Measurements from ENCODE around the gene TTC7B. TPM values are rescaled to one million over a fixed set of nuclear protein-coding genes. Genes with fewer than 3 reads are reported as not detected.

The TTC7B gene
- polyA plus RNA-seq, 1 donor (not counting 4 experiments of a cell fraction or from before 2014, with no cell fraction given) = 21.4 TPM

GRCh38 chr14:90816681-90817436 lies 629 bp upstream of the TTC7B start:
- TF ChIP-seq EZH2 (IDR thresholded peaks at IDR 0.05; ENCODE audit: low read length) = no peak
- TF ChIP-seq CTCF (optimal IDR thresholded peaks at IDR 0.05 in 1 of 3, IDR thresholded peaks at IDR 0.05 in 1 of 3, conservative IDR thresholded peaks at IDR 0.05 in 1 of 3; ENCODE audit: extremely low read depth in 1 of 3, insufficient read depth in 2 of 3, low read length in 3 of 3) = no peak
- FAIRE-seq (no peak), DNase-seq (ENCODE audit: low read depth, low spot score) (no peak)
- H4K20me1 ChIP-seq (ENCODE audit: control insufficient read depth, extremely low read depth, insufficient read depth, low read length) = no peaks in the 10 kb centered on the region
- H3K4me2 ChIP-seq (ENCODE audit: control insufficient read depth, extremely low read depth, insufficient read depth, low read depth, low read length) = no peak overlapping the region
- dilution Hi-C loops (cut with MboI; ENCODE audit: extremely low pct_ligation_motif_present, low sequenced_read_pairs) = no loop called here
- H2AFZ ChIP-seq (ENCODE audit: control insufficient read depth, low read length) = no peak overlapping the region
- H3K79me2 ChIP-seq (ENCODE audit: control insufficient read depth, insufficient read depth, low read length) = peaks cover 27% of the 10 kb centered on the region
- H3K27ac ChIP-seq (ENCODE audit: control insufficient read depth, insufficient read depth, low read length) = no peak overlapping the region
- no peaks in the 10 kb centered on the region for H3K9me3 ChIP-seq (ENCODE audit: control insufficient read depth, low read depth, low read length)
- no peaks in the 10 kb centered on the region for H3K9me1 ChIP-seq (ENCODE audit: control insufficient read depth, extremely low read depth, insufficient read depth, low read length)
- no peaks in the 10 kb centered on the region for H3K36me3 ChIP-seq (ENCODE audit: control insufficient read depth in 2 of 2, extremely low read depth in 1 of 2, insufficient read depth in 2 of 2, low read length in 2 of 2)
- no peaks in the 10 kb centered on the region for H3K27me3 ChIP-seq (ENCODE audit: control insufficient read depth, extremely low read depth, insufficient read depth, low read length)
- no peak overlapping the region for H3K9ac ChIP-seq (ENCODE audit: control insufficient read depth, extremely low read depth, insufficient read depth, low read length)
- H3K4me3 ChIP-seq (ENCODE audit: control insufficient read depth in 2 of 3, extremely low read depth in 1 of 3, insufficient read depth in 2 of 3, low read depth in 1 of 3, low read length in 3 of 3) = peak overlapping the region in 1 of 3 experiments; percentile 62
- H3K4me1 ChIP-seq (ENCODE audit: control insufficient read depth, extremely low read depth, insufficient read depth, low read length) = peaks cover 15% of the 10 kb centered on the region

- H3K79me2 ChIP-seq (ENCODE audit: control insufficient read depth, insufficient read depth, low read length) = peaks cover 38% of the 10 kb centered on the region
- TF ChIP-seq CTCF (optimal IDR thresholded peaks at IDR 0.05 in 1 of 3, IDR thresholded peaks at IDR 0.05 in 1 of 3, conservative IDR thresholded peaks at IDR 0.05 in 1 of 3; ENCODE audit: extremely low read depth in 1 of 3, insufficient read depth in 2 of 3, low read length in 3 of 3) = no peak
- H4K20me1 ChIP-seq (ENCODE audit: control insufficient read depth, extremely low read depth, insufficient read depth, low read length) = no peaks in the 10 kb centered on the region
- H3K4me2 ChIP-seq (ENCODE audit: control insufficient read depth, extremely low read depth, insufficient read depth, low read depth, low read length) = peak overlapping the region; percentile 95
- H3K9me1 ChIP-seq (ENCODE audit: control insufficient read depth, extremely low read depth, insufficient read depth, low read length) = no peaks in the 10 kb centered on the region
- no peak overlapping the region for H3K27ac ChIP-seq (ENCODE audit: control insufficient read depth, insufficient read depth, low read length)
- peak overlapping the region; percentile 81 for H3K9ac ChIP-seq (ENCODE audit: control insufficient read depth, extremely low read depth, insufficient read depth, low read length)
- no peak for FAIRE-seq
- no peaks in the 10 kb centered on the region for H3K27me3 ChIP-seq (ENCODE audit: control insufficient read depth, extremely low read depth, insufficient read depth, low read length)
- no peak for DNase-seq (ENCODE audit: low read depth, low spot score)
- peak overlapping the region; percentile 66 for H2AFZ ChIP-seq (ENCODE audit: control insufficient read depth, low read length)
- dilution Hi-C loops (cut with MboI; ENCODE audit: extremely low pct_ligation_motif_present, low sequenced_read_pairs) = no loop called here
- H3K4me1 ChIP-seq (ENCODE audit: control insufficient read depth, extremely low read depth, insufficient read depth, low read length) = peaks cover 6% of the 10 kb centered on the region
- peak overlapping the region; percentile 62 to 85 (median 78) for H3K4me3 ChIP-seq (ENCODE audit: control insufficient read depth in 2 of 3, extremely low read depth in 1 of 3, insufficient read depth in 2 of 3, low read depth in 1 of 3, low read length in 3 of 3)
- H3K36me3 ChIP-seq (ENCODE audit: control insufficient read depth in 2 of 2, extremely low read depth in 1 of 2, insufficient read depth in 2 of 2, low read length in 2 of 2) = no peaks in the 10 kb centered on the region
- no peaks in the 10 kb centered on the region for H3K9me3 ChIP-seq (ENCODE audit: control insufficient read depth, low read depth, low read length)
Observed at GRCh38 chr14:90815572-90815821, 733 bp downstream of the TTC7B start.

Measured in keratinocyte (primary cell).